ENCODE results near the gene HORMAD2.

Gene HORMAD2

GRCh38 chr22:30161051-30161469 is 80.8 kb downstream of the HORMAD2 start:
- DNase-seq: no peak

- no peak for DNase-seq
Measured at GRCh38 chr22:30167296-30167695, 87.0 kb downstream of the HORMAD2 start.

- DNase-seq: no peak
Measured at GRCh38 chr22:30167734-30168133, 87.5 kb downstream of the HORMAD2 start.

- no peak for DNase-seq
Measured at GRCh38 chr22:30169002-30169401, 88.7 kb downstream of the HORMAD2 start.

- DNase-seq: no peak
Measured at GRCh38 chr22:30170129-30170528, 89.9 kb downstream of the HORMAD2 start.

- no peak for DNase-seq
Measured at GRCh38 chr22:30171008-30171407, 90.7 kb downstream of the HORMAD2 start.

- DNase-seq: peak in 13 of 56 donors; percentile 0 to 52 (median 9)
Measured at GRCh38 chr22:30175690-30176288, 95.5 kb downstream of the HORMAD2 start.

GRCh38 chr22:30176431-30176830 is 96.2 kb downstream of the HORMAD2 start:
- no peak for DNase-seq

- peak in 2 of 56 donors; percentile 2 for DNase-seq
Measured at GRCh38 chr22:30178181-30179126, 98.2 kb downstream of the HORMAD2 start.

- DNase-seq: no peak
Measured at GRCh38 chr22:30180616-30181015, 100.4 kb downstream of the HORMAD2 start.

GRCh38 chr22:30181459-30182349 is 101.4 kb downstream of the HORMAD2 start:
- DNase-seq: no peak

GRCh38 chr22:30182350-30182745 is 102.1 kb downstream of the HORMAD2 start:
- no peak for DNase-seq

GRCh38 chr22:30182815-30183214 is 102.6 kb downstream of the HORMAD2 start:
- DNase-seq: no peak

GRCh38 chr22:30183271-30183670 is 103.0 kb downstream of the HORMAD2 start:
- no peak for DNase-seq

- DNase-seq: no peak
Measured at GRCh38 chr22:30183861-30184278, 103.6 kb downstream of the HORMAD2 start.

GRCh38 chr22:30185129-30185528 is 104.9 kb downstream of the HORMAD2 start:
- DNase-seq: no peak

GRCh38 chr22:30185549-30185948 is 105.3 kb downstream of the HORMAD2 start:
- DNase-seq: no peak

- no peak for DNase-seq
Measured at GRCh38 chr22:30186041-30186440, 105.8 kb downstream of the HORMAD2 start.

- no peak for DNase-seq
Measured at GRCh38 chr22:30186510-30186909, 106.2 kb downstream of the HORMAD2 start.

GRCh38 chr22:30187094-30187493 is 106.8 kb downstream of the HORMAD2 start:
- no peak for DNase-seq

GRCh38 chr22:30187529-30188407 is 107.5 kb downstream of the HORMAD2 start:
- DNase-seq: no peak
